Hepatocyte (in vitro differentiated cells): ENCODE data around the gene LRBA. TPM values are rescaled to one million over a fixed set of nuclear protein-coding genes. Genes with fewer than 3 reads are reported as not detected.

ENCODE experiments used
- DNase-seq: peaks from one replicate; pipeline ENCODE4 v3.0.0-alpha.2; 2016; ENCODE audit warnings: low spot score
- H2AFZ ChIP-seq: fragments of 200-600 bp; sonication (generic); 2 replicates; pipeline ENCODE4 v1.6.0; 2016; ENCODE audit warnings: antibody characterized with exemption, mild to moderate bottlenecking
- H3K27ac ChIP-seq: fragments of 200-600 bp; sonication (generic); 2 replicates; pipeline ENCODE4 v1.5.1; 2016; ENCODE audit warnings: mild to moderate bottlenecking
- H3K27me3 ChIP-seq: fragments of 200-600 bp; sonication (generic); 2 replicates; pipeline ENCODE4 v1.6.1; 2016
- H3K36me3 ChIP-seq: fragments of 200-600 bp; sonication (generic); replicated peaks from 2 replicates; pipeline ENCODE4 v1.5.1; 2016; ENCODE audit warnings: low read depth; ENCODE audit not compliant: insufficient read depth
- H3K4me1 ChIP-seq: fragments of 200-600 bp; sonication (generic); 2 replicates; pipeline ENCODE4 v1.5.1; 2016; ENCODE audit warnings: mild to moderate bottlenecking, moderate library complexity; ENCODE audit not compliant: insufficient read depth
- H3K4me2 ChIP-seq: fragments of 200-600 bp; sonication (generic); 2 replicates; pipeline ENCODE4 v1.6.0; 2016
- H3K4me3 ChIP-seq: fragments of 200-600 bp; sonication (generic); 2 replicates; pipeline ENCODE4 v1.5.1; 2016; ENCODE audit warnings: mild to moderate bottlenecking
- H3K79me2 ChIP-seq: fragments of 200-600 bp; sonication (generic); 2 replicates; pipeline ENCODE4 v1.6.0; 2017; ENCODE audit warnings: mild to moderate bottlenecking
- H3K9me2 ChIP-seq: fragments of 200-600 bp; sonication (generic); replicated peaks from 2 replicates; pipeline ENCODE4 v1.6.0; 2017; ENCODE audit warnings: mild to moderate bottlenecking; ENCODE audit not compliant: insufficient read depth
- H3K9me3 ChIP-seq: fragments of 200-600 bp; sonication (generic); 2 replicates; pipeline ENCODE4 v1.5.1; 2016; ENCODE audit warnings: low read depth, mild to moderate bottlenecking
- H4K20me1 ChIP-seq: fragments of 200-600 bp; sonication (generic); 2 replicates; pipeline ENCODE4 v1.6.0; 2016; ENCODE audit warnings: mild to moderate bottlenecking; ENCODE audit not compliant: insufficient read depth, poor library complexity, severe bottlenecking
- EZH2 ChIP-seq: fragments of 200-600 bp; sonication (generic); IDR thresholded peaks from 2 replicates; pipeline ENCODE4 v1.6.1; 2016; ENCODE audit warnings: antibody characterized with exemption, mild to moderate bottlenecking, borderline replicate concordance
- EZH2phosphoT487 ChIP-seq: fragments of 200-600 bp; sonication (generic); IDR thresholded peaks from one replicate; pipeline ENCODE4 v1.6.1; 2018; ENCODE audit warnings: antibody characterized with exemption, mild to moderate bottlenecking, low read depth, moderate library complexity; ENCODE audit not compliant: unreplicated experiment, severe bottlenecking
- WGBS: methylation state at CpG from one replicate; pipeline ENCODE4 v1.1.6; 2016; ENCODE audit warnings: low lambda C conversion rate; ENCODE audit errors: missing lambda C conversion rate; 5-methylcytosine and 5-hydroxymethylcytosine counted together
- polyA plus RNA-seq: library from polyadenylated mRNA; unstranded; fragments of >200 nt; fragmentation: Nextera tagmentation; extraction: Ambion mirVana; gene quantifications from 2 replicates; pipeline ENCODE4 v1.2.1, GENCODE V29; 2016
- total RNA-seq: library from RNA; depleted of rRNA; stranded (reverse); fragments of >200 nt; gene quantifications from 2 replicates; pipeline ENCODE4 v1.2.3, GENCODE V29; 2014
- TF ChIP-seq, protein P1 (sequence below): fragments of 200-600 bp; sonication (generic); IDR thresholded peaks from 2 replicates; pipeline ENCODE4 v1.5.1; 2016; ENCODE audit warnings: antibody characterized with exemption, mild to moderate bottlenecking; ENCODE audit not compliant: poor library complexity

The LRBA gene
- total and polyA plus RNA-seq, 2 experiments from 2014 or later = 14.1 to 69.4 TPM

DNA sequence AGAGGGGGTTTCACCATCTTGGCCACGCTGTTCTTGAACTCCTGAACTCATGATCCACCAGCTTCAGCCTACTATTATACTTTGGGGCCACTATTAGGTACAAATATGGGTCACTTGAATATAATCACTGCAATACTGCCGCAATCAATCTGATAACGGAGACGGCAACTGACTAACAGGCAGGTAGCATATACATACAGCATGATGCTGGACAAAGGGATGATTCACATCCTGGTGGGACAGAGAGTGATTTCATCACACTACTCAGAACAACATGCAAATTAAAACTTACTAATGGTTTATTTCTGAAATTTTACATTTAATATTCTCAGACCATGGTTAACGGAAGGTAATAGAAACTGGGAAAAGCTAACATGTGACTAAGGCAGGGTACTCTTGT is 10.9 kb downstream of the LRBA start:
- no peak overlapping the region for H3K4me2 ChIP-seq
- no peak for DNase-seq
- H3K9me3 ChIP-seq = no peaks in the 10 kb centered on the region
- no peaks in the 10 kb centered on the region for H3K36me3 ChIP-seq
- WGBS = 95% methylated on average over 5 of the region's 5 CpGs
- no peaks in the 10 kb centered on the region for H3K27me3 ChIP-seq
- no peak overlapping the region for H2AFZ ChIP-seq
- H3K9me2 ChIP-seq = no peaks in the 10 kb centered on the region
- no peaks in the 10 kb centered on the region for H3K4me1 ChIP-seq
- TF ChIP-seq, protein P1, sequence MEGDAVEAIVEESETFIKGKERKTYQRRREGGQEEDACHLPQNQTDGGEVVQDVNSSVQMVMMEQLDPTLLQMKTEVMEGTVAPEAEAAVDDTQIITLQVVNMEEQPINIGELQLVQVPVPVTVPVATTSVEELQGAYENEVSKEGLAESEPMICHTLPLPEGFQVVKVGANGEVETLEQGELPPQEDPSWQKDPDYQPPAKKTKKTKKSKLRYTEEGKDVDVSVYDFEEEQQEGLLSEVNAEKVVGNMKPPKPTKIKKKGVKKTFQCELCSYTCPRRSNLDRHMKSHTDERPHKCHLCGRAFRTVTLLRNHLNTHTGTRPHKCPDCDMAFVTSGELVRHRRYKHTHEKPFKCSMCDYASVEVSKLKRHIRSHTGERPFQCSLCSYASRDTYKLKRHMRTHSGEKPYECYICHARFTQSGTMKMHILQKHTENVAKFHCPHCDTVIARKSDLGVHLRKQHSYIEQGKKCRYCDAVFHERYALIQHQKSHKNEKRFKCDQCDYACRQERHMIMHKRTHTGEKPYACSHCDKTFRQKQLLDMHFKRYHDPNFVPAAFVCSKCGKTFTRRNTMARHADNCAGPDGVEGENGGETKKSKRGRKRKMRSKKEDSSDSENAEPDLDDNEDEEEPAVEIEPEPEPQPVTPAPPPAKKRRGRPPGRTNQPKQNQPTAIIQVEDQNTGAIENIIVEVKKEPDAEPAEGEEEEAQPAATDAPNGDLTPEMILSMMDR = no peak
- TF ChIP-seq EZH2 = no peak
- TF ChIP-seq EZH2phosphoT487 = no peak
- H3K4me3 ChIP-seq = no peak overlapping the region
- peaks cover 94% of the 10 kb centered on the region for H3K79me2 ChIP-seq
- H3K27ac ChIP-seq = no peak overlapping the region
- peaks cover 5% of the 10 kb centered on the region for H4K20me1 ChIP-seq

DNA sequence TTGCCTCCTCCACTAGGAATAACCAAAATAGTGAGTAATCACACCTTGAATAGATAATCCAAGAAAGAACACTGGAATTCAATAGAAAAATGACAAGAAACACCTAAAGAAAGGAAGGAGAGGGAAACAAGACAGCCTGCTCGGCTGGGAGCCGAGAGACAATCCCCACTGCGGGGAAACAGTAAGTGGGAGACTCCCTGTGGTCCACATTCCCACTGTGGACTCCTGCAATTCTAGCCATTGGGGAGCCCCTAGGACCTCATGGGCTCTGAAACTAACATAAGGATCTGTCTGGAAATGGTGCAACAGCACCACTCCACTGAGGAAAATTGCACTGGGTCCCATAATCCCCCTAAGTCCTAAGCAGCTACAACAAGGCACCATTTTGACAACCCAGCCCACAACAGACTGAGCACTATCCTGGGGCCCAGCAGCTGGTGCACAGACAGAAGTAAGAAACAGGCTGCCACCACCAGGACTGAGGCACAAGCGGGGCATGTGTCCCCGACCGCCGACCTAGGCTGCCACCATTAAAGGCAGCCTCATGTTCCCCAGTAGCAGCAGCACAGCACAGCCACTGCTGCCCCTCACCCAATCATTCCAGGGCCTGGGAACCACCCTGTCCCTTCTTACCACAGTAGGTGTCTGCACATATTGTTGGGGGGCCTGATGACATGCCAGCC is 14.2 kb downstream of the LRBA start:
- Histone ChIP-seq H3K9me3 (no peaks in the 10 kb centered on the region), H3K4me1 (no peaks in the 10 kb centered on the region), H2AFZ (no peak overlapping the region), H3K36me3 (no peaks in the 10 kb centered on the region), H3K9me2 (no peaks in the 10 kb centered on the region), H3K4me3 (no peak overlapping the region), H3K4me2 (no peak overlapping the region), H3K27me3 (no peaks in the 10 kb centered on the region), H4K20me1 (peaks cover 3% of the 10 kb centered on the region), H3K27ac (no peak overlapping the region), H3K79me2 (peaks cover 96% of the 10 kb centered on the region)
- 96% methylated on average over 7 of the region's 7 CpGs for WGBS
- DNase-seq = no peak
- TF ChIP-seq, protein P1 = no peak
- TF ChIP-seq EZH2 (no peak), EZH2phosphoT487 (no peak)

DNA sequence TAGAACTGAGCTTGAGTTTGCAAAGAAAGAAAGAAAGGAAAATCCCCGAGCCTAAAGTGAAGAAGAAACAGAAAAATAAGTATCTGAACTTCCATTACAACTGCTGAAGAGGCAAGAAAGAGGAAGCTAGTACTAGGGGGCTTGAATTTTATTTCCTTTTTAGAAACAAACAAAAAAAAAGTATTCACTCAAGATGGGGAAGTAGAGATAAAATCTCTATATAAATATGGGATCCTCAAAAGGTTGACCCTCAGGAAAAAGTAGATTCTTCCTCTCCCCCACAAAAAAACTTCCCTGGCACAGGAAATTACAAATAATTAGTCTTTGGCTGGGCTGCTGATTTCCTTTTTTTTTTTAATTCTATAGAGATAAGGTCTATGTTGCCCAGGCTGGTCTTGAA is 16.0 kb downstream of the LRBA start:
- H2AFZ ChIP-seq = no peak overlapping the region
- DNase-seq = no peak
- H3K27ac ChIP-seq = no peak overlapping the region
- H3K9me3 ChIP-seq = no peaks in the 10 kb centered on the region
- H3K4me2 ChIP-seq = no peak overlapping the region
- TF ChIP-seq, protein P1 = no peak
- TF ChIP-seq EZH2phosphoT487 (no peak), EZH2 (no peak)
- H3K36me3 ChIP-seq = no peaks in the 10 kb centered on the region
- no peaks in the 10 kb centered on the region for H3K4me1 ChIP-seq
- no peaks in the 10 kb centered on the region for H3K9me2 ChIP-seq
- WGBS = 93% methylated on average over 1 of the region's 1 CpG
- H3K79me2 ChIP-seq = peaks cover 96% of the 10 kb centered on the region
- H4K20me1 ChIP-seq = no peaks in the 10 kb centered on the region
- no peak overlapping the region for H3K4me3 ChIP-seq
- H3K27me3 ChIP-seq = no peaks in the 10 kb centered on the region
